ENCODE measurements around the gene DUS4L.

DNA sequence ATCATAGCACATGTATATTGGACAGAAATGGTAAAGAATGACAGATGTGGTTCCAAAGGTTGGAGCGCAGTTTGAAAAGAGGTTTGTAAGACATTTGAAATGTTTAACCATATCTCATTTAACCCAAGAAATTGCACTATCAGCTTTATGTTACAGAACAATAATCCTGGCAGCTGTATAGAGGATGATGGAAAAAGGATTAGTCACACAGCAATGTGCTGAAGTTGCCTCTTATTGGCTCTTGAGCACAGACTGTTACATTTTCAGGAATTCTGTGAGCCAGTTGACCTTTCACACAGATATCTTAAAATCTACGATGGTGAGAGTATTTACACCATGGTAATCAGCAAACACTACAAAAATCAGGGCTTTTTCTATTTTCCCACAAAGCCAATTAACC, 3.9 kb upstream of the DUS4L start:
- TF ChIP-seq, protein P1, sequence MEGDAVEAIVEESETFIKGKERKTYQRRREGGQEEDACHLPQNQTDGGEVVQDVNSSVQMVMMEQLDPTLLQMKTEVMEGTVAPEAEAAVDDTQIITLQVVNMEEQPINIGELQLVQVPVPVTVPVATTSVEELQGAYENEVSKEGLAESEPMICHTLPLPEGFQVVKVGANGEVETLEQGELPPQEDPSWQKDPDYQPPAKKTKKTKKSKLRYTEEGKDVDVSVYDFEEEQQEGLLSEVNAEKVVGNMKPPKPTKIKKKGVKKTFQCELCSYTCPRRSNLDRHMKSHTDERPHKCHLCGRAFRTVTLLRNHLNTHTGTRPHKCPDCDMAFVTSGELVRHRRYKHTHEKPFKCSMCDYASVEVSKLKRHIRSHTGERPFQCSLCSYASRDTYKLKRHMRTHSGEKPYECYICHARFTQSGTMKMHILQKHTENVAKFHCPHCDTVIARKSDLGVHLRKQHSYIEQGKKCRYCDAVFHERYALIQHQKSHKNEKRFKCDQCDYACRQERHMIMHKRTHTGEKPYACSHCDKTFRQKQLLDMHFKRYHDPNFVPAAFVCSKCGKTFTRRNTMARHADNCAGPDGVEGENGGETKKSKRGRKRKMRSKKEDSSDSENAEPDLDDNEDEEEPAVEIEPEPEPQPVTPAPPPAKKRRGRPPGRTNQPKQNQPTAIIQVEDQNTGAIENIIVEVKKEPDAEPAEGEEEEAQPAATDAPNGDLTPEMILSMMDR (IDR thresholded peaks at IDR 0.05; ENCODE audit: low read depth, low read length): no peak
- TF ChIP-seq EZH2phosphoT487 (IDR thresholded peaks at IDR 0.05; ENCODE audit: low read depth): no peak
